Right atrium auricular region (tissue), 2 donors: ENCODE measurements around the gene LPCAT2. TPM values are rescaled to one million over a fixed set of nuclear protein-coding genes. Genes with fewer than 3 reads are reported as not detected.
A peak's percentile ranks its signal among the peaks of the same experiment; 100 is the strongest.

Experiments used
- DNase-seq: peaks from one replicate; pipeline ENCODE4 v3.0.0-alpha.2; 2019; ENCODE audit warnings: low spot score
- H3K27ac ChIP-seq, 2 donors: fragments of 200-600 bp; sonication (generic); 1 replicate in 1 of 2; 2 replicates in 1 of 2; pipeline ENCODE4 v1.5.1; 2016 to 2019
- H3K27me3 ChIP-seq, 2 donors: fragments of 200-600 bp; sonication (generic); one replicate each; pipeline versions ENCODE4 v1.5.1 to v1.6.0; 2017 to 2019
- H3K36me3 ChIP-seq: fragments of 200-600 bp; sonication (generic); one replicate; pipeline ENCODE4 v1.5.1; 2016
- H3K4me1 ChIP-seq, 2 donors: fragments of 200-600 bp; sonication (generic); one replicate each; pipeline versions ENCODE4 v1.5.1 to v1.6.0; 2017 to 2019
- H3K4me3 ChIP-seq, 2 donors: fragments of 200-600 bp; sonication (generic); 1 replicate in 1 of 2; 2 replicates in 1 of 2; pipeline ENCODE4 v1.5.1; 2017 to 2019; ENCODE audit warnings: mild to moderate bottlenecking in 1 of 2, moderate library complexity in 1 of 2
- H3K9me3 ChIP-seq, 2 donors: fragments of 200-600 bp; sonication (generic); one replicate each; pipeline ENCODE4 v1.5.1; 2019
- CTCF ChIP-seq, 2 donors: fragments of 200-600 bp; sonication (generic); IDR thresholded peaks; one replicate each; pipeline ENCODE4 v1.5.1; 2019; ENCODE audit warnings: antibody characterized with exemption in 2 of 2
- total RNA-seq, 2 donors: library from RNA; depleted of rRNA; stranded (reverse); fragments of >200 nt; gene quantifications; one replicate each; pipeline ENCODE4 v1.1.0, GENCODE V29; 2016

Gene LPCAT2
- total RNA-seq, 2 donors from 2014 or later, result 5.0 to 9.9 TPM

GRCh38 chr16:55478827-55479429 is 29.9 kb upstream of the LPCAT2 start, which contains the start of gene MMP2:
Gene MMP2, plus strand, starts transcription at chr16:55479198. Its CDS starts 282 bp downstream, at chr16:55479480.
- DNase-seq, result peak; percentile 84
- H3K4me1 ChIP-seq, result peaks cover 0 to 38% of the 10 kb centered on the region in 2 donors
- H3K27ac ChIP-seq, result peak within 1 kb of the TSS; percentile 72 to 83
- H3K27me3 ChIP-seq, result no peaks in the 10 kb centered on the region
- H3K9me3 ChIP-seq, result no peaks in the 10 kb centered on the region
- peaks cover 12% of the 10 kb centered on the region for H3K36me3 ChIP-seq
- H3K4me3 ChIP-seq, result peak within 1 kb of the TSS; percentile 59 to 62
- TF ChIP-seq CTCF (IDR thresholded peaks at IDR 0.05), result no peak

- Histone ChIP-seq H3K9me3 (no peaks in the 10 kb centered on the region), H3K4me3 (peak overlapping the region; percentile 59 to 62), H3K4me1 (peaks cover 0 to 38% of the 10 kb centered on the region in 2 donors), H3K36me3 (peaks cover 17% of the 10 kb centered on the region), H3K27me3 (no peaks in the 10 kb centered on the region), H3K27ac (peak overlapping the region; percentile 72 to 83)
- TF ChIP-seq CTCF (IDR thresholded peaks at IDR 0.05), result no peak
- no peak for DNase-seq
These were observed 29.3 kb upstream of the LPCAT2 start for GRCh38 chr16:55479430-55480140.

- Histone ChIP-seq H3K4me1 (peaks cover 0 to 33% of the 10 kb centered on the region in 2 donors), H3K36me3 (peaks cover 24% of the 10 kb centered on the region), H3K27me3 (no peaks in the 10 kb centered on the region), H3K9me3 (no peaks in the 10 kb centered on the region), H3K4me3 (peak overlapping the region; percentile 59 to 62), H3K27ac (peak overlapping the region; percentile 72 to 83)
- no peak for TF ChIP-seq CTCF (IDR thresholded peaks at IDR 0.05)
- peak; percentile 92 for DNase-seq
These were observed 28.6 kb upstream of the LPCAT2 start for GRCh38 chr16:55480228-55480655.

- H3K4me1 ChIP-seq, result peaks cover 0 to 32% of the 10 kb centered on the region in 2 donors
- H3K4me3 ChIP-seq, result peak overlapping the region; percentile 59 to 62
- no peaks in the 10 kb centered on the region for H3K27me3 ChIP-seq
- peaks cover 26% of the 10 kb centered on the region for H3K36me3 ChIP-seq
- TF ChIP-seq CTCF (IDR thresholded peaks at IDR 0.05), result no peak
- DNase-seq, result no peak
- no peaks in the 10 kb centered on the region for H3K9me3 ChIP-seq
- peak overlapping the region; percentile 49 to 83 for H3K27ac ChIP-seq
These were observed 27.8 kb upstream of the LPCAT2 start for GRCh38 chr16:55481023-55481422.

GRCh38 chr16:55482056-55482455 is 26.8 kb upstream of the LPCAT2 start:
- H3K9me3 ChIP-seq, result no peaks in the 10 kb centered on the region
- TF ChIP-seq CTCF (IDR thresholded peaks at IDR 0.05), result no peak
- no peak for DNase-seq
- H3K4me3 ChIP-seq, result peak overlapping the region in 1 of 2 donors; percentile 59
- peaks cover 0 to 24% of the 10 kb centered on the region in 2 donors for H3K4me1 ChIP-seq
- peaks cover 26% of the 10 kb centered on the region for H3K36me3 ChIP-seq
- no peaks in the 10 kb centered on the region for H3K27me3 ChIP-seq
- no peak overlapping the region for H3K27ac ChIP-seq
